Measurements from ENCODE around the gene CATSPERB. TPM values are rescaled to one million over a fixed set of nuclear protein-coding genes. Genes with fewer than 3 reads are reported as not detected.

CATSPERB gene
- total RNA-seq, 2 experiments from 2014 or later, result 5.3 to 7.1 TPM

DNA sequence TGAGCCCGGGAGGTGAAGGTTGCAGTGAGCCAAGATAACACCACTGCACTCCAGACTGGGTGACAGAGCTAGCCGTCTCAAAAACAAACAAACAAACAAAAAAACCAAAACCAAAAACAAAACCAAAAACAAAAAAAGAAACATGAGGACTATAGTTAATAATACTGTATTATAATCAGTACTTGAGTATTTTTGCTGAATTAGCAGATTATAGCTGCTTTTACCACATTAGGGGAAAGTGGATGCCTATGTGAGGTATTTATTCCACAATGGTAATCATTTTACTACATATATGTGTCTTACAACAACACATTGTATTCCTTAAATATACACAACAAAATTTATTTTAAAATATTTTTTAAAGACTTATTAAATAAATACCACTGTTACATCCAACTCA lies 120.4 kb downstream of the CATSPERB start:
- intact Hi-C loops (cut with DNase I, micrococcal nuclease), result no loop called here

DNA sequence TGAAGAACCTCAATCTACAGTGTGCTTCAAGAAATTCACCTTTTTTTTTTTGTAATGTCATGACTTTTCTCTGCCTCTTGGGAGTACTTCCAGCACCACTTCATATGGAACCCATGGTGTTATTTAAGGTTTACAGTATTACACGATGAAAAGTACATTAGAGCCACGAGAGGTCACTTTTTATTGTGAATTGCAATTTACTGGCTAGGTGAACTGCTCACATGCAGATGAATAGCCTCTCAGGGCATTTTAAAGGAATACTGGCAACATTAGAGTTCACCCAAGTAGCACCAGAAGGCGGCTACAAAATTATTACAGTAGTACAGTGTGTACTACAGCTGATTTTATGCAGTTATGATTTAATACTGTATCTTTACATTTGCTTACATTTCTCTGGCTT lies 122.7 kb downstream of the CATSPERB start:
- Histone ChIP-seq H3K4me3 (ENCODE audit: low read length) (no peak overlapping the region), H3K36me3 (ENCODE audit: insufficient read depth, low read length) (no peaks in the 10 kb centered on the region), H3K27me3 (ENCODE audit: control insufficient read depth in 1 of 2, insufficient read depth in 2 of 2, low read length in 2 of 2) (no peaks in the 10 kb centered on the region), H3K9me3 (ENCODE audit: control insufficient read depth in 1 of 2, insufficient read depth in 1 of 2, low read length in 2 of 2) (no peaks in the 10 kb centered on the region), H3K27ac (ENCODE audit: low read depth in 1 of 2, low read length in 2 of 2) (no peak overlapping the region), H3K4me1 (ENCODE audit: insufficient read depth, low read length) (no peaks in the 10 kb centered on the region)
- TF ChIP-seq, protein P1, sequence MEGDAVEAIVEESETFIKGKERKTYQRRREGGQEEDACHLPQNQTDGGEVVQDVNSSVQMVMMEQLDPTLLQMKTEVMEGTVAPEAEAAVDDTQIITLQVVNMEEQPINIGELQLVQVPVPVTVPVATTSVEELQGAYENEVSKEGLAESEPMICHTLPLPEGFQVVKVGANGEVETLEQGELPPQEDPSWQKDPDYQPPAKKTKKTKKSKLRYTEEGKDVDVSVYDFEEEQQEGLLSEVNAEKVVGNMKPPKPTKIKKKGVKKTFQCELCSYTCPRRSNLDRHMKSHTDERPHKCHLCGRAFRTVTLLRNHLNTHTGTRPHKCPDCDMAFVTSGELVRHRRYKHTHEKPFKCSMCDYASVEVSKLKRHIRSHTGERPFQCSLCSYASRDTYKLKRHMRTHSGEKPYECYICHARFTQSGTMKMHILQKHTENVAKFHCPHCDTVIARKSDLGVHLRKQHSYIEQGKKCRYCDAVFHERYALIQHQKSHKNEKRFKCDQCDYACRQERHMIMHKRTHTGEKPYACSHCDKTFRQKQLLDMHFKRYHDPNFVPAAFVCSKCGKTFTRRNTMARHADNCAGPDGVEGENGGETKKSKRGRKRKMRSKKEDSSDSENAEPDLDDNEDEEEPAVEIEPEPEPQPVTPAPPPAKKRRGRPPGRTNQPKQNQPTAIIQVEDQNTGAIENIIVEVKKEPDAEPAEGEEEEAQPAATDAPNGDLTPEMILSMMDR (IDR thresholded peaks at IDR 0.05), result no peak
- intact Hi-C loops (cut with DNase I, micrococcal nuclease), result no loop called here
- no peak overlapping the region for H3K4me3 Mint-ChIP-seq
- POLR2A ChIA-PET, result interaction anchor here (0.8 kb wide), 1 partner anchor 430 kb away, joined by 3 read pairs; the partner anchor contains the start of gene TRIP11
- peaks cover 8% of the 10 kb centered on the region for H3K36me3 Mint-ChIP-seq (ENCODE audit: low read depth)
- H3K4me1 Mint-ChIP-seq (ENCODE audit: low read depth), result no peaks in the 10 kb centered on the region
- no peak for ATAC-seq (ENCODE audit: poor library complexity)
- CTCF ChIA-PET, result no interaction called here
- H3K9me3 Mint-ChIP-seq, result no peaks in the 10 kb centered on the region
- no peak overlapping the region for H3K27ac Mint-ChIP-seq
- H3K27me3 Mint-ChIP-seq, result no peaks in the 10 kb centered on the region
- no peak for DNase-seq

More for the DNA sequence above, 120.4 kb downstream of the CATSPERB start:
- ChIA-PET POLR2A (no interaction called here), CTCF (no interaction called here)
- ATAC-seq (ENCODE audit: poor library complexity) (no peak), DNase-seq (no peak)
- no peaks in the 10 kb centered on the region for H3K9me3 ChIP-seq (ENCODE audit: control insufficient read depth in 1 of 2, insufficient read depth in 1 of 2, low read length in 2 of 2)
- Mint-ChIP-seq H3K27ac (no peak overlapping the region), H3K27me3 (no peaks in the 10 kb centered on the region), H3K4me3 (no peak overlapping the region), H3K36me3 (ENCODE audit: low read depth) (peaks cover 8% of the 10 kb centered on the region), H3K4me1 (ENCODE audit: low read depth) (no peaks in the 10 kb centered on the region), H3K9me3 (no peaks in the 10 kb centered on the region)
- H3K36me3 ChIP-seq (ENCODE audit: insufficient read depth, low read length), result no peaks in the 10 kb centered on the region
- no peak overlapping the region for H3K4me3 ChIP-seq (ENCODE audit: low read length)
- no peak overlapping the region for H3K27ac ChIP-seq (ENCODE audit: low read depth in 1 of 2, low read length in 2 of 2)
- H3K4me1 ChIP-seq (ENCODE audit: insufficient read depth, low read length), result no peaks in the 10 kb centered on the region
- H3K27me3 ChIP-seq (ENCODE audit: control insufficient read depth in 1 of 2, insufficient read depth in 2 of 2, low read length in 2 of 2), result no peaks in the 10 kb centered on the region
- TF ChIP-seq, protein P1 (IDR thresholded peaks at IDR 0.05), result no peak

DNA sequence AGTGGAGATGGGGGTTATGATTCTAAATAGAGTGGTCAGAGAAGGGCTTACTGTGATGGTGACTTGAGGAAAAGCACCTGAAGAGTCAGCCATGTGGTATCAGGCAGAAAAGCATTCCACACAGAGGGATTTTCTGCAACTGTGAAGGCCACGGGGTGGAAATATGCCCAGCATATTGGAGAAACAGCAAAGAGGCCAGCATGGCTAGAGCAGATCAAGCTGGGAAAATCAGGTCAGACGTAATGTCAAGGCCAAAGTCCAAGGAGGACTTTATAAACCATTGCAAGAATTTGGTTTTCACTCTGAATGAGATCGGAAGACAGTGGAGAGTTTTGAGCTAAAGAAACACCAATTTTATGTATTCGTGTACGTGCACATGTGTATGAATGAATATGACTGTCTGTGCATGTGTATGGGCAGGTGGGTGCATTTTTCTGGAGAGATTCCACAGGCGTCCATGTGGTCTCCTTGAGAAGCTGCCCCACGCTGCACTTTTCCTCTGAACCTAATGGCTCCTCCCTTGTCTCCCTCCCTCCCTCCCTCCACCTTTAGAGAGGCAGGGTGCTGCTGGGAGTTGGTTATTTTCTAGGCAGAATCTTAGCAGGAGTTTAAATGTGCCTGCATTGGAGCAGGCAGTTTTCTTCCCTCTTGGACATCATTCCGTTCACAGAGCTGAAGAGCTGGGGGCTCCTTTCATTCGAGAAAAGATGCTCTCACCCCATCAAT lies 124.4 kb downstream of the CATSPERB start:
- Mint-ChIP-seq H3K4me1 (ENCODE audit: low read depth) (no peaks in the 10 kb centered on the region), H3K36me3 (ENCODE audit: low read depth) (peaks cover 8% of the 10 kb centered on the region), H3K9me3 (no peaks in the 10 kb centered on the region), H3K27me3 (no peaks in the 10 kb centered on the region), H3K4me3 (no peak overlapping the region), H3K27ac (no peak overlapping the region)
- intact Hi-C loops (cut with DNase I, micrococcal nuclease), result no loop called here
- POLR2A ChIA-PET, result no interaction called here
- no peaks in the 10 kb centered on the region for H3K9me3 ChIP-seq (ENCODE audit: control insufficient read depth in 1 of 2, insufficient read depth in 1 of 2, low read length in 2 of 2)
- no peak overlapping the region for H3K4me3 ChIP-seq (ENCODE audit: low read length)
- no peaks in the 10 kb centered on the region for H3K27me3 ChIP-seq (ENCODE audit: control insufficient read depth in 1 of 2, insufficient read depth in 2 of 2, low read length in 2 of 2)
- TF ChIP-seq, protein P1 (IDR thresholded peaks at IDR 0.05), result no peak
- CTCF ChIA-PET, result no interaction called here
- no peaks in the 10 kb centered on the region for H3K4me1 ChIP-seq (ENCODE audit: insufficient read depth, low read length)
- ATAC-seq (ENCODE audit: poor library complexity) (no peak), DNase-seq (no peak)
- no peak overlapping the region for H3K27ac ChIP-seq (ENCODE audit: low read depth in 1 of 2, low read length in 2 of 2)
- H3K36me3 ChIP-seq (ENCODE audit: insufficient read depth, low read length), result no peaks in the 10 kb centered on the region
